H9 (cell line): ENCODE measurements around the gene CENPP. TPM values are rescaled to one million over a fixed set of nuclear protein-coding genes. Genes with fewer than 3 reads are reported as not detected.

Source experiments
- DNase-seq: peaks from one replicate; pipeline ENCODE4 v3.0.0-alpha.2; 2017
- H2AFZ ChIP-seq: one replicate; pipeline ENCODE4 v1.6.1; 2013; ENCODE audit warnings: mild to moderate bottlenecking, low read length, control low read depth, moderate library complexity
- H2AK5ac ChIP-seq: 2 replicates; pipeline ENCODE4 v1.6.1; 2013; ENCODE audit warnings: low read length, control low read depth, mixed read lengths; ENCODE audit not compliant: insufficient read length
- H2BK120ac ChIP-seq: one replicate; pipeline ENCODE4 v1.6.1; 2013; ENCODE audit warnings: low read depth, mild to moderate bottlenecking, low read length, control low read depth, inconsistent platforms; ENCODE audit not compliant: poor library complexity, severe bottlenecking
- H2BK12ac ChIP-seq: 2 replicates; pipeline ENCODE4 v1.6.1; 2013; ENCODE audit warnings: low read length, control low read depth, mixed read lengths, low read depth; ENCODE audit not compliant: insufficient read length
- H2BK15ac ChIP-seq: 2 replicates; pipeline ENCODE4 v1.6.1; 2013; ENCODE audit warnings: low read depth, low read length, control low read depth
- H2BK20ac ChIP-seq: one replicate; pipeline ENCODE4 v1.6.1; 2013; ENCODE audit warnings: low read depth, mild to moderate bottlenecking, low read length, control low read depth, inconsistent platforms; ENCODE audit not compliant: poor library complexity, severe bottlenecking
- H2BK5ac ChIP-seq: 2 replicates; pipeline ENCODE4 v1.6.1; 2013; ENCODE audit warnings: low read length, control low read depth, mixed read lengths; ENCODE audit not compliant: insufficient read length
- H3K14ac ChIP-seq: 2 replicates; pipeline ENCODE4 v1.6.1; 2013; ENCODE audit warnings: low read length, control low read depth; ENCODE audit not compliant: insufficient read depth
- H3K18ac ChIP-seq: 2 replicates; pipeline ENCODE4 v1.6.1; 2013; ENCODE audit warnings: low read depth, mild to moderate bottlenecking, mixed read lengths, low read length, control low read depth; ENCODE audit not compliant: insufficient read length
- H3K23ac ChIP-seq: 2 replicates; pipeline ENCODE4 v1.6.1; 2013; ENCODE audit warnings: low read length, control low read depth, mixed read lengths, low read depth; ENCODE audit not compliant: insufficient read length
- H3K23me2 ChIP-seq: 2 replicates; pipeline ENCODE4 v1.6.1; 2013; ENCODE audit warnings: low read depth, mild to moderate bottlenecking, mixed read lengths, low read length, control low read depth; ENCODE audit not compliant: insufficient read length, poor library complexity, severe bottlenecking
- H3K27ac ChIP-seq: 2 replicates; pipeline ENCODE4 v1.5.1; 2013; ENCODE audit warnings: low read length, control low read depth, mixed read lengths, low read depth; ENCODE audit not compliant: insufficient read length
- H3K27me3 ChIP-seq: 2 replicates; pipeline ENCODE4 v1.6.1; 2013; ENCODE audit warnings: low read length, control low read depth, inconsistent platforms; ENCODE audit not compliant: insufficient read depth
- H3K4ac ChIP-seq: 2 replicates; pipeline ENCODE4 v1.6.1; 2013; ENCODE audit warnings: low read depth, mild to moderate bottlenecking, control low read depth, inconsistent platforms, low read length, moderate library complexity
- H3K4me1 ChIP-seq: 2 replicates; pipeline ENCODE4 v1.6.1; 2013; ENCODE audit warnings: low read length, control low read depth, inconsistent platforms; ENCODE audit not compliant: insufficient read depth
- H3K4me2 ChIP-seq: 2 replicates; pipeline ENCODE4 v1.6.1; 2013; ENCODE audit warnings: low read length, control low read depth, mixed read lengths; ENCODE audit not compliant: insufficient read length, insufficient read depth
- H3K56ac ChIP-seq: 2 replicates; pipeline ENCODE4 v1.6.1; 2013; ENCODE audit warnings: low read depth, mild to moderate bottlenecking, mixed read lengths, low read length, control low read depth; ENCODE audit not compliant: insufficient read length
- H3K79me1 ChIP-seq: 2 replicates; pipeline ENCODE4 v1.6.1; 2013; ENCODE audit warnings: low read depth, mild to moderate bottlenecking, moderate library complexity, low read length, control low read depth, inconsistent platforms; ENCODE audit not compliant: insufficient read depth, poor library complexity, severe bottlenecking
- H3K79me2 ChIP-seq: 2 replicates; pipeline ENCODE4 v1.6.1; 2013; ENCODE audit warnings: low read length, control low read depth, inconsistent platforms; ENCODE audit not compliant: insufficient read depth
- H3K9ac ChIP-seq: 2 replicates; pipeline ENCODE4 v1.6.1; 2013; ENCODE audit warnings: low read length, control low read depth, mixed read lengths; ENCODE audit not compliant: insufficient read length; ENCODE audit errors: extremely low read depth
- H3K9me3 ChIP-seq: one replicate; pipeline ENCODE4 v1.6.1; 2013; ENCODE audit warnings: low read depth, low read length, inconsistent platforms; ENCODE audit not compliant: control insufficient read depth
- H3T11ph ChIP-seq: one replicate; pipeline ENCODE4 v1.6.1; 2013; ENCODE audit warnings: mild to moderate bottlenecking, low read length, control low read depth, inconsistent platforms
- H4K20me1 ChIP-seq: one replicate; pipeline ENCODE4 v1.6.1; 2013; ENCODE audit not compliant: control insufficient read depth, insufficient read length, insufficient read depth
- H4K5ac ChIP-seq: 2 replicates; pipeline ENCODE4 v1.6.1; 2013; ENCODE audit warnings: low read depth, mild to moderate bottlenecking, mixed read lengths, low read length, control low read depth; ENCODE audit not compliant: insufficient read length
- H4K8ac ChIP-seq: replicated peaks from 2 replicates; pipeline ENCODE4 v1.6.1; 2013; ENCODE audit warnings: low read length, control low read depth, mixed read lengths, low read depth; ENCODE audit not compliant: insufficient read length
- H4K91ac ChIP-seq: 2 replicates; pipeline ENCODE4 v1.6.1; 2013; ENCODE audit warnings: low read depth, mild to moderate bottlenecking, moderate library complexity, mixed read lengths, low read length, control low read depth; ENCODE audit not compliant: insufficient read length
- H3K27ac Mint-ChIP-seq, 3 experiments: 2 replicates in 2 of 3; 3 replicates in 1 of 3; pipeline ENCODE4 v1.8.0; 2020 to 2021; ENCODE audit warnings: mixed read lengths in 3 of 3, mild to moderate bottlenecking in 1 of 3, moderate library complexity in 1 of 3
- H3K27me3 Mint-ChIP-seq: 2 replicates; pipeline ENCODE4 v1.8.0; 2021; ENCODE audit warnings: low read depth, mild to moderate bottlenecking, moderate library complexity, mixed read lengths
- H3K36me3 Mint-ChIP-seq, 3 experiments: 2 replicates in 2 of 3; 3 replicates in 1 of 3; pipeline ENCODE4 v1.8.0; 2020 to 2021; ENCODE audit warnings: low read depth in 3 of 3, mixed read lengths in 3 of 3; ENCODE audit not compliant: insufficient read depth in 1 of 3
- H3K4me1 Mint-ChIP-seq, 2 experiments: 2 replicates each; pipeline ENCODE4 v1.8.0; 2020; ENCODE audit warnings: mixed read lengths in 2 of 2
- H3K4me3 Mint-ChIP-seq, 2 experiments: 2 replicates in 1 of 2; 3 replicates in 1 of 2; pipeline ENCODE4 v1.8.0; 2020 to 2021; ENCODE audit warnings: mild to moderate bottlenecking in 2 of 2, mixed read lengths in 2 of 2, moderate library complexity in 1 of 2
- H3K9me3 Mint-ChIP-seq, 2 experiments: 2 replicates in 1 of 2; 3 replicates in 1 of 2; pipeline ENCODE4 v1.8.0; 2020; ENCODE audit warnings: mild to moderate bottlenecking in 2 of 2, mixed read lengths in 2 of 2, moderate library complexity in 1 of 2
- WGBS: extraction: QIAGEN DNeasy Blood & Tissue Kit; methylation state at CpG from one replicate; pipeline ENCODE4 v1.1.7; 2013; ENCODE audit warnings: missing lambda C conversion rate, low lambda C conversion rate, mixed read lengths; ENCODE audit not compliant: insufficient read length; ENCODE audit errors: extremely low coverage; 5-methylcytosine and 5-hydroxymethylcytosine counted together
- total RNA-seq: library from RNA; stranded (reverse); gene quantifications from 2 replicates; pipeline ENCODE4 v1.2.1, GENCODE V29; 2021
- TF ChIP-seq, protein P1 (sequence below): fragments of 200-600 bp; sonication (generic); conservative IDR thresholded peaks from 3 replicates; pipeline ENCODE4 v1.8.0; 2021; ENCODE audit warnings: antibody characterized with exemption, mild to moderate bottlenecking

CENPP gene
- total RNA-seq, 1 experiment from 2014 or later: 9.1 TPM

DNA sequence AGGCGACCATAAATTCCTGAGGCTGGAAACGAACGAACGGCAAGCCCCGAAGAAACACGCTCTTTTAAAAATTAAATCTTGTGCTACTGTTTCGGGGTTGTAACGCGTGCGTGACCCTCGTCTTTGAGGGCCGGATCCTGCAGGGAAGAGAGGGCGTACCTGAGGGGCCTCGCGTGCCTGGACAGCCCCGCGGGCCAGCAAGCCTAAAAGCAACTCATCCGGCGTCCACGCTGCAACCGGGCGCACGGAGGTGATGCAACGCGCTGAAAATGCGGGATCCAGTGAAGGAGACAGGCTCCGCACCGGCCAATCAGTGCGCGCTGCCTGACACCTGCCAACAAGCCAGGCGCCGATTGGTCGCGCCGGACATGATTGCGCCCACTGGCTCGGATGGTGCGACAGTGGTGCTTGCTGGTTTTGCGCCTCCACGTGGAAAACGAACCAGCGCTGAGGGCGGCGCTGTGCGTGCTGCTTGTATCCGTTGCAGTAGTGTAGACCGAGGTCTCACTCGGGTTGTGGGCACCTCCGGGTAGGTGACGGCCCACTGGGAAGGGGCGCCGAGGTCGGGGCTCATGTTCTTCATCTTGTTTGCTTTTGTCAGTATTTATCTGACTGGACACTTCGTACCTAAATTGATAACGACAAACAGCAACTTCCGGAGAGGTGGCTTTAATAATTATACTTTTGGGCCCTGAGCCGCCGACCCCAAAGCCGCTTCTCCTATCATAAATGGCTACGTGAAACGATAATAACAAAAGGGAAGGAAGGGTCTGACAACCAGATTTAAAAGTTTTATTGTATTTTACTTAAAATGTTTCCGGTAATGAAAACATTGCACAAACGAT, 32.1 kb upstream of the CENPP start, which contains the start of gene IARS1:
Gene IARS1, minus strand, starts transcription at position 246 of the 845 bp plus-strand sequence. CDS start 4,278 bp downstream, outside the sequence.
- H3K79me2 ChIP-seq: peaks cover 18% of the 10 kb centered on the region; the same call in 1 of the 2 replicates

More for the DNA sequence above, 32.1 kb upstream of the CENPP start, which contains the start of gene IARS1:
- Mint-ChIP-seq H3K27me3 (no peaks in the 10 kb centered on the region), H3K4me1 (peaks cover 15 to 17% of the 10 kb centered on the region in 2 experiments), H3K36me3 (peaks cover 25 to 59% (median 42%) of the 10 kb centered on the region in 3 experiments; a peak in 6 of 7 replicates), H3K27ac (peak within 1 kb of the TSS; percentile 97 to 100 (median 99)), H3K4me3 (peak within 1 kb of the TSS; percentile 95 to 98), H3K9me3 (no peaks in the 10 kb centered on the region)
- Histone ChIP-seq H2AK5ac (no peak within 1 kb of the TSS), H3K4ac (no peak within 1 kb of the TSS; the same call in 1 of the 2 replicates), H2BK12ac (no peak within 1 kb of the TSS), H3K18ac (peak within 1 kb of the TSS; percentile 96), H3K23ac (no peak within 1 kb of the TSS), H2AFZ (no peak within 1 kb of the TSS), H3K79me1 (no peaks in the 10 kb centered on the region), H3K14ac (peak within 1 kb of the TSS; percentile 79; the same call in 1 of the 2 replicates), H2BK120ac (no peak within 1 kb of the TSS), H3K9ac (peak within 1 kb of the TSS; percentile 96), H2BK20ac (no peak within 1 kb of the TSS), H4K8ac (no peak within 1 kb of the TSS), H3K56ac (no peak within 1 kb of the TSS), H3K9me3 (no peaks in the 10 kb centered on the region), H3T11ph (no peak within 1 kb of the TSS), H4K20me1 (no peaks in the 10 kb centered on the region), H3K4me1 (no peaks in the 10 kb centered on the region), H2BK5ac (no peak within 1 kb of the TSS), H2BK15ac (no peak within 1 kb of the TSS), H3K27me3 (no peaks in the 10 kb centered on the region), H4K91ac (no peak within 1 kb of the TSS), H3K27ac (no peak within 1 kb of the TSS), H4K5ac (peak within 1 kb of the TSS; percentile 18), H3K4me2 (peak within 1 kb of the TSS; percentile 89), H3K23me2 (no peaks in the 10 kb centered on the region)
- peak; percentile 99 for DNase-seq
- no CpG with 5 or more reads among the region's 63 CpGs for WGBS
- TF ChIP-seq, protein P1, sequence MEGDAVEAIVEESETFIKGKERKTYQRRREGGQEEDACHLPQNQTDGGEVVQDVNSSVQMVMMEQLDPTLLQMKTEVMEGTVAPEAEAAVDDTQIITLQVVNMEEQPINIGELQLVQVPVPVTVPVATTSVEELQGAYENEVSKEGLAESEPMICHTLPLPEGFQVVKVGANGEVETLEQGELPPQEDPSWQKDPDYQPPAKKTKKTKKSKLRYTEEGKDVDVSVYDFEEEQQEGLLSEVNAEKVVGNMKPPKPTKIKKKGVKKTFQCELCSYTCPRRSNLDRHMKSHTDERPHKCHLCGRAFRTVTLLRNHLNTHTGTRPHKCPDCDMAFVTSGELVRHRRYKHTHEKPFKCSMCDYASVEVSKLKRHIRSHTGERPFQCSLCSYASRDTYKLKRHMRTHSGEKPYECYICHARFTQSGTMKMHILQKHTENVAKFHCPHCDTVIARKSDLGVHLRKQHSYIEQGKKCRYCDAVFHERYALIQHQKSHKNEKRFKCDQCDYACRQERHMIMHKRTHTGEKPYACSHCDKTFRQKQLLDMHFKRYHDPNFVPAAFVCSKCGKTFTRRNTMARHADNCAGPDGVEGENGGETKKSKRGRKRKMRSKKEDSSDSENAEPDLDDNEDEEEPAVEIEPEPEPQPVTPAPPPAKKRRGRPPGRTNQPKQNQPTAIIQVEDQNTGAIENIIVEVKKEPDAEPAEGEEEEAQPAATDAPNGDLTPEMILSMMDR: peak; percentile 43; the same call in 2 of the 3 replicates
